ENCODE data around the gene STAB2.

GRCh38 chr12:103679421-103680170 lies 92.5 kb downstream of the STAB2 start:
- TF ChIP-seq CTCF (IDR thresholded peaks at IDR 0.05) (no peak), EZH2 (IDR thresholded peaks at IDR 0.05; ENCODE audit: borderline replicate concordance, insufficient read depth, low read depth, low read length, poor library complexity, severe bottlenecking) (no peak)
